ENCODE results near the gene IKBKG. TPM values are rescaled to one million over a fixed set of nuclear protein-coding genes. Genes with fewer than 3 reads are reported as not detected.
"Not testable (repeated sequence)": the region's sequence is repeated elsewhere in the genome, so short reads cannot be mapped to it uniquely, and the experiment has no call there.

IKBKG gene
- total RNA-seq, 1 donor from 2014 or later: 18.9 TPM

- peak; percentile 67 for DNase-seq (ENCODE audit: low spot score)
- intact Hi-C loops (cut with DNase I): no loop called here
These were observed 53.4 kb downstream of the IKBKG start for GRCh38 chrX:154600759-154601374.

GRCh38 chrX:154602226-154602625, 54.8 kb downstream of the IKBKG start:
- DNase-seq (ENCODE audit: low spot score): peak; percentile 65
- intact Hi-C loops (cut with DNase I): no loop called here

- intact Hi-C loops (cut with DNase I): no loop called here
- peak; percentile 41 for DNase-seq (ENCODE audit: low spot score)
These were observed 55.5 kb downstream of the IKBKG start for GRCh38 chrX:154602766-154603437.

GRCh38 chrX:154603438-154604430, 56.3 kb downstream of the IKBKG start:
- DNase-seq (ENCODE audit: low spot score): peak; percentile 53
- intact Hi-C loops (cut with DNase I): no loop called here

- no peak for DNase-seq (ENCODE audit: low spot score)
- intact Hi-C loops (cut with DNase I): no loop called here
These were observed 58.1 kb downstream of the IKBKG start for GRCh38 chrX:154605566-154605965.

- intact Hi-C loops (cut with DNase I): no loop called here
- no peak for DNase-seq (ENCODE audit: low spot score)
These were observed 60.0 kb downstream of the IKBKG start for GRCh38 chrX:154607370-154607769.

- intact Hi-C loops (cut with DNase I): not testable (repeated sequence)
- DNase-seq (ENCODE audit: low spot score): peak; percentile 66
These were observed 60.6 kb downstream of the IKBKG start for GRCh38 chrX:154607976-154608375.

GRCh38 chrX:154608823-154609222, 61.4 kb downstream of the IKBKG start:
- intact Hi-C loops (cut with DNase I): not testable (repeated sequence)
- peak; percentile 47 for DNase-seq (ENCODE audit: low spot score)

GRCh38 chrX:154611146-154611545, 63.7 kb downstream of the IKBKG start:
- peak; percentile 36 for DNase-seq (ENCODE audit: low spot score)
- intact Hi-C loops (cut with DNase I): not testable (repeated sequence)

- DNase-seq (ENCODE audit: low spot score); intact Hi-C loops (cut with DNase I): not testable (repeated sequence)
These were observed 66.2 kb downstream of the IKBKG start for GRCh38 chrX:154613586-154613985.

Other genes starting within 250 kb of the IKBKG start
- gene FLNA, start 173.0 kb upstream of the IKBKG start, total RNA-seq: 347 TPM
- gene EMD, start 168.3 kb upstream of the IKBKG start, total RNA-seq: 66.2 TPM
- gene RPL10, start 149.2 kb upstream of the IKBKG start, total RNA-seq: 1,520 TPM
- gene DNASE1L1, start 138.4 kb upstream of the IKBKG start, total RNA-seq: 32.9 TPM
- 41.6 TPM for gene TAFAZZIN, start 136.1 kb upstream of the IKBKG start, total RNA-seq
- gene ATP6AP1, start 118.9 kb upstream of the IKBKG start, total RNA-seq: 86.1 TPM
- 114 TPM for gene GDI1, start 110.5 kb upstream of the IKBKG start, total RNA-seq
- gene FAM50A, start 103.5 kb upstream of the IKBKG start, total RNA-seq: 43.7 TPM
- gene PLXNA3, start 89.3 kb upstream of the IKBKG start, total RNA-seq: 46.9 TPM
- gene LAGE3, start 68.3 kb upstream of the IKBKG start, total RNA-seq: 13.9 TPM
- 48.4 TPM for gene UBL4A, start 61.0 kb upstream of the IKBKG start, total RNA-seq
- gene SLC10A3, start 57.0 kb upstream of the IKBKG start, total RNA-seq: 13.8 TPM
- 53.1 TPM for gene FAM3A, start 31.4 kb upstream of the IKBKG start, total RNA-seq
- 14.6 TPM for gene G6PD, start 774 bp upstream of the IKBKG start, total RNA-seq
- not detected for gene CTAG1A, start 37.5 kb downstream of the IKBKG start, total RNA-seq
- not detected for gene CTAG1B, start 71.7 kb downstream of the IKBKG start, total RNA-seq
- gene CTAG2, start 106.0 kb downstream of the IKBKG start, total RNA-seq: not detected
- 17.7 TPM for gene GAB3, start 203.5 kb downstream of the IKBKG start, total RNA-seq
- gene DKC1, start 215.2 kb downstream of the IKBKG start, total RNA-seq: 22.4 TPM

Data from cardiac septum (tissue), 1 donor.